Suprapubic skin (tissue), 4 donors: ENCODE results near the gene C12orf56. TPM values are rescaled to one million over a fixed set of nuclear protein-coding genes. Genes with fewer than 3 reads are reported as not detected.
"Not testable (repeated sequence)": the region's sequence is repeated elsewhere in the genome, so short reads cannot be mapped to it uniquely, and the experiment has no call there.

ENCODE experiments used
- DNase-seq, 2 donors: peaks; one replicate each; pipeline ENCODE4 v3.0.0-alpha.2; 2019; ENCODE audit warnings: low spot score in 2 of 2
- H3K27ac ChIP-seq: fragments of 200-600 bp; sonication (generic); one replicate; pipeline ENCODE4 v1.5.1; 2019
- H3K27me3 ChIP-seq: fragments of 200-600 bp; sonication (generic); one replicate; pipeline ENCODE4 v1.5.1; 2019
- H3K36me3 ChIP-seq: fragments of 200-600 bp; sonication (generic); one replicate; pipeline ENCODE4 v1.5.1; 2019
- H3K4me1 ChIP-seq: fragments of 200-600 bp; sonication (generic); one replicate; pipeline ENCODE4 v1.5.1; 2019
- H3K4me3 ChIP-seq: fragments of 200-600 bp; sonication (generic); one replicate; pipeline ENCODE4 v1.5.1; 2019; ENCODE audit warnings: mild to moderate bottlenecking
- H3K9me3 ChIP-seq: fragments of 200-600 bp; sonication (generic); one replicate; pipeline ENCODE4 v1.5.1; 2019
- CTCF ChIP-seq, 2 donors: fragments of 200-600 bp in 1 of 2; fragments of 450-650 bp in 1 of 2; sonication (generic) in 1 of 2; IDR thresholded peaks; one replicate each; pipeline ENCODE4 v1.5.1; 2016 to 2019; ENCODE audit warnings: antibody characterized with exemption in 2 of 2, mild to moderate bottlenecking in 1 of 2, moderate library complexity in 1 of 2
- EP300 ChIP-seq: sonication (generic); formaldehyde crosslinking; IDR thresholded peaks from one replicate; pipeline ENCODE4 v1.6.1; 2017; ENCODE audit warnings: antibody characterized with exemption
- POLR2A ChIP-seq, 2 donors: fragments of 450-650 bp; IDR thresholded peaks; one replicate each; pipeline ENCODE4 v1.6.1; 2017; ENCODE audit warnings: antibody characterized with exemption in 2 of 2, mild to moderate bottlenecking in 2 of 2, moderate library complexity in 2 of 2
- POLR2AphosphoS5 ChIP-seq, 3 donors: sonication (generic); formaldehyde crosslinking; IDR thresholded peaks; one replicate each; pipeline ENCODE4 v1.6.1; 2017; ENCODE audit warnings: antibody characterized with exemption in 3 of 3
- WGBS: methylation state at CpG from one replicate; pipeline ENCODE4 v1.1.5; 2018; 5-methylcytosine and 5-hydroxymethylcytosine counted together
- total RNA-seq, 4 donors: library from RNA; depleted of rRNA; stranded (reverse); fragments of >200 nt; gene quantifications; one replicate each; pipeline ENCODE4 v1.1.0, GENCODE V29; 2016

C12orf56 gene
- total RNA-seq, 4 donors from 2014 or later: 1.2 to 2.4 (median 1.9) TPM

- WGBS: 89% methylated on average over 5 of the region's 5 CpGs
- Histone ChIP-seq H3K4me1 (peaks cover 4% of the 10 kb centered on the region), H3K9me3 (no peaks in the 10 kb centered on the region), H3K4me3 (no peak overlapping the region), H3K36me3 (no peaks in the 10 kb centered on the region), H3K27me3 (no peaks in the 10 kb centered on the region), H3K27ac (no peak overlapping the region)
- TF ChIP-seq POLR2A (IDR thresholded peaks at IDR 0.05) (no peak), POLR2AphosphoS5 (IDR thresholded peaks at IDR 0.05) (no peak), CTCF (IDR thresholded peaks at IDR 0.05) (no peak), EP300 (no peak)
- DNase-seq: no peak
These were observed 58.3 kb downstream of the C12orf56 start for GRCh38 chr12:64332296-64332695.

GRCh38 chr12:64329031-64329710 is 61.4 kb downstream of the C12orf56 start:
- not testable (repeated sequence) for DNase-seq, H3K4me3 ChIP-seq, H3K9me3 ChIP-seq, H3K36me3 ChIP-seq, H3K27ac ChIP-seq, H3K4me1 ChIP-seq, H3K27me3 ChIP-seq
- WGBS: 92% methylated on average over 9 of the region's 9 CpGs

GRCh38 chr12:64325055-64325454 is 65.5 kb downstream of the C12orf56 start:
- DNase-seq: no peak
- TF ChIP-seq POLR2A (IDR thresholded peaks at IDR 0.05): no peak
- no peak for TF ChIP-seq POLR2AphosphoS5 (IDR thresholded peaks at IDR 0.05)
- TF ChIP-seq EP300: no peak
- no peak for TF ChIP-seq CTCF (IDR thresholded peaks at IDR 0.05)
- Histone ChIP-seq H3K4me1 (no peaks in the 10 kb centered on the region), H3K4me3 (no peak overlapping the region), H3K36me3 (no peaks in the 10 kb centered on the region), H3K9me3 (no peaks in the 10 kb centered on the region), H3K27ac (no peak overlapping the region), H3K27me3 (no peaks in the 10 kb centered on the region)
- WGBS: 76% methylated on average over 2 of the region's 2 CpGs

DNA sequence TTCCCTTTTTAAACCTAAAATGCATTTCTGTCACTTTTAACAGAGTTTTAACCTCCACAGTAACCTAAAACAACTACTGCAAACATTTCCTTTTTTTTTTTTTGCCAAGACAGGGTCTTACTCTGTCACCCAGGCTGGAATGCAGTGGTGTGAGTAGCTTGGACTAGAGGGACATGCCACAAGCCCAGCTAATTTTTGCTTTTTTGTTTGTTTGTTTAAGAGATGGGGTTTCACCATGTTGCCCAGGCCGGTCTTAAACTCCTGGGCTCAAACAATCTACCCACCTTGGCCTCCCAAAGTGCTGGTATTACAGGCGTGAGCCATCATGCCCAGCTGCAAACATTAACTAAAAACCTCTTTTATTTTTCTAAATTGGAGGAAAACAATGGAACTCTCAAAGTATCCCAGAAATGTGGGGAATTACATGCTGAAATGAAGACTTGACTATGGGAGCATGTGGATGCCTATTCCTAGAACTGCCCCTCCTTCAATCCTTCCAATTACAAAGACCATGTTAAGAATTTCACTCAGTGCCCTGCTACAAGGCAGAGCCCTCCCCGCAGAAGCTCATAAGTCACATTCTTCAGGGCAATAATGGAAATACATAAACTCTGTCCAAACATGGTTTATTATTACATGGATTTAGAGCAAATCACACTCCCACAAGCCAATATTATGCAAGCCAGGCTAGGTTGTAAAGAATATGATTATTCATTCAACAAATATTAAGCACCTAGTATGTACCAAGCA is 66.9 kb downstream of the C12orf56 start:
- H3K4me1 ChIP-seq: no peaks in the 10 kb centered on the region

DNA sequence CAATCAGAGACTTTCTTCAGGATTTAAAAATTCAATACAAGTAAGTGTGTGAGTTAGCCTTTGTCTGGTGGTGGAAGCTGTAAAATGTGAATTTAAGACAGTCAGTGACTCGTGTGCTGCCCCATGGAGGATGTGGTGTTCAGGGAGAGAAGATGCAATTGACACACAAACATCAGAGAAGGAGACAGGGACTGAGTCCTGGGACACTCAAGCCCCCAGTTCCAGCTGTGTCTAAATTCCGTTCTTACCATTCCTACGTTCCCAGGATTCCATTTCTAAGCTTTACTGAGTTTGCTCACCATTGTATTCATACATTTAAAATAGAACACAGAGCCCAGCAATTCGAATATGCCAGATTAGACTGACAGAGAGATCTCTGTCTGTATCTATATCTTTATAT is 67.6 kb downstream of the C12orf56 start:
- WGBS: 82% methylated on average over 4 of the region's 4 CpGs
- Histone ChIP-seq H3K36me3 (no peaks in the 10 kb centered on the region), H3K9me3 (no peaks in the 10 kb centered on the region), H3K4me3 (no peak overlapping the region), H3K4me1 (no peaks in the 10 kb centered on the region), H3K27me3 (no peaks in the 10 kb centered on the region), H3K27ac (no peak overlapping the region)
- no peak for DNase-seq
- TF ChIP-seq POLR2AphosphoS5 (IDR thresholded peaks at IDR 0.05) (no peak), POLR2A (IDR thresholded peaks at IDR 0.05) (no peak)

More for the DNA sequence above, 66.9 kb downstream of the C12orf56 start:
- Histone ChIP-seq H3K4me3 (no peak overlapping the region), H3K27ac (no peak overlapping the region), H3K36me3 (no peaks in the 10 kb centered on the region), H3K27me3 (no peaks in the 10 kb centered on the region), H3K9me3 (no peaks in the 10 kb centered on the region)
- 68% methylated on average over 3 of the region's 3 CpGs for WGBS
- no peak for DNase-seq
- TF ChIP-seq POLR2AphosphoS5 (IDR thresholded peaks at IDR 0.05): no peak
- no peak for TF ChIP-seq EP300
- TF ChIP-seq POLR2A (IDR thresholded peaks at IDR 0.05): no peak
- TF ChIP-seq CTCF (IDR thresholded peaks at IDR 0.05): no peak

GRCh38 chr12:64320611-64321010 is 69.9 kb downstream of the C12orf56 start:
- H3K9me3 ChIP-seq: no peaks in the 10 kb centered on the region
- no peak overlapping the region for H3K27ac ChIP-seq
- H3K27me3 ChIP-seq: no peaks in the 10 kb centered on the region
- H3K36me3 ChIP-seq: no peaks in the 10 kb centered on the region
- WGBS: 56% methylated on average over 1 of the region's 1 CpG
- no peak overlapping the region for H3K4me3 ChIP-seq
- DNase-seq: no peak
- no peak for TF ChIP-seq EP300
- no peak for TF ChIP-seq POLR2AphosphoS5 (IDR thresholded peaks at IDR 0.05)
- no peak for TF ChIP-seq POLR2A (IDR thresholded peaks at IDR 0.05)
- TF ChIP-seq CTCF (IDR thresholded peaks at IDR 0.05): no peak
- no peaks in the 10 kb centered on the region for H3K4me1 ChIP-seq

GRCh38 chr12:64319540-64320225 is 70.9 kb downstream of the C12orf56 start:
- not testable (repeated sequence) for H3K9me3 ChIP-seq, H3K4me1 ChIP-seq, H3K27ac ChIP-seq, H3K36me3 ChIP-seq, H3K4me3 ChIP-seq, H3K27me3 ChIP-seq, DNase-seq
- 93% methylated on average over 23 of the region's 23 CpGs for WGBS
